Fibroblast of skin of left biceps (primary cell): ENCODE results near the gene NADSYN1.

Source experiments
- DNase-seq, 2 experiments: peaks; one replicate each; pipeline ENCODE4 v3.0.0-alpha.2; 2013; ENCODE audit warnings: low read depth in 2 of 2

Gene NADSYN1

GRCh38 chr11:71433648-71434450, 19.2 kb upstream of the NADSYN1 start:
- DNase-seq = no peak

GRCh38 chr11:71434576-71435130, 18.4 kb upstream of the NADSYN1 start:
- DNase-seq = no peak

- no peak for DNase-seq
Observed at GRCh38 chr11:71435278-71435951, 17.6 kb upstream of the NADSYN1 start.

DNA sequence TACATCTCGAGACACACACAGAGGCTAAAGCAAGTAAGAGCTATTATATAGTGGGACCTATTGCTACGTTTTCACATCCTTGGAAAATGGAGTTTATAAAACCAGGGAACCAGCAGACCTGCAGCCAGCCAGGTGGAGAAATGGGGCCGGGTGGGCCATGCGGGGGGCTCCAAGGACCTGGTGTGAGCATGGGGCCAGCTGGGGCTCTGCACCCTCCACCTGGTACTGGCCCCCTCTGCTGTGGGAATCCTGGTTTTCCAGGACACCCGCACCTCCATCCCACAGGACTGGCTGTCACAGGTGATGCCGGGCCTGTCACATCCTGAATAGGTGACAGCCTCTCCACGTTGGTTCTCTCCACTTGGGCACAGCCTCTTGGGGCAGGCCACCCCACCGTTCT, 16.1 kb upstream of the NADSYN1 start:
- no peak for DNase-seq

- DNase-seq = no peak
Observed at GRCh38 chr11:71437399-71437798, 15.6 kb upstream of the NADSYN1 start.

DNA sequence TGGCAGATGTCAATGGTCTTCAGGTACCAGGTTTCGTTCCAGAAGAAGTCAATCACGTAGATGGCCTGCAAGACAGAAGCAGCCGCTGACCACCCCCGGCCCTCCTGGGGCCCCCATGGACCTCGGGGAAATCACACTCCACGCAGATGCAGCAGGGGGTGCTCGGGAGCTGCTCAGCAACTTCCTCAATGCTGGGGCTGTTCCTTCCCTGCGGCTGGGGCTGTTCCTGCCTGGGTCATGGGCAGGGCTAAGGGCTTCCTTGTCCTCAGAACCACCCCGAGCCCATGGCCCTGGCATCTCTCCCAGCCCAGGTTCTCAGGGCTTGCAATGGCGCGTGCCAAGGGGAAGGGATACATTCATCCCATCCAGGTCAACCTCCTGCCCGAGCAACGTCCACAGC, 15.1 kb upstream of the NADSYN1 start:
- no peak for DNase-seq

- no peak for DNase-seq
Observed at GRCh38 chr11:71438650-71439049, 14.4 kb upstream of the NADSYN1 start.

DNA sequence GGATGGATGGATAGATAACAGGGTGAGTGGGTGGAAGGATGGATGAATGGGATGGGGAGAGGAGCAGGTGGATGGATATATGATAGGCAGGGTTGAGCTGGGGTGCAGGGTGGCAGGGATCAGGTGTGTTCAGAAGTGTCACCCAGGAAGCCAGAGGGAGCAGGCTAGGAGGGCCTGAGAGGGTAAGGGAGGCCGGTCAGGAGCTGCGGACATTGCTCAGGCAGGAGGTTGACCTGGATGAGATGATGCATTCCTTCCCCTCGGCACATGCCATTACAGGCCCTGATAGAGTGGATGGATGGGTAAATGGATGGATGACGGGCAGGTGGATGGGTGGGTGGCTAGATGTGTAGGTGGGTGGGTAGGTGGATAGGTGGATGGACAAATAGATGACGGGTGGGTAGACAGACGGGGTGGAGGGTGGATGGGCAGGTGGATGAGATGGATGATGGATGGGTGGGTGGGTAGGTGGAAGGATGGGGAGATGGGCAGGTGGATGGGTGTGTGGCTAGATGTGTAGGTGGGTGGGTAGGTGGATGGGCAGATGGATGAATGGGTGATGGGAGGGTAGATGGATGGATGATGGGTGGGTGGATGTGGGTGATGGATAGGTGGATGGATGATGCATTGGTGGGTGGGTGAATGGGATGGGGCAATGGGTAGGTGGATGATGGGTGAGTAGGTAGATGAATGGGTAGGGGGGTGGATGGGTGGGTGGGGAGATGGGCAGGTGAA, 12.8 kb upstream of the NADSYN1 start:
- DNase-seq = no peak

DNA sequence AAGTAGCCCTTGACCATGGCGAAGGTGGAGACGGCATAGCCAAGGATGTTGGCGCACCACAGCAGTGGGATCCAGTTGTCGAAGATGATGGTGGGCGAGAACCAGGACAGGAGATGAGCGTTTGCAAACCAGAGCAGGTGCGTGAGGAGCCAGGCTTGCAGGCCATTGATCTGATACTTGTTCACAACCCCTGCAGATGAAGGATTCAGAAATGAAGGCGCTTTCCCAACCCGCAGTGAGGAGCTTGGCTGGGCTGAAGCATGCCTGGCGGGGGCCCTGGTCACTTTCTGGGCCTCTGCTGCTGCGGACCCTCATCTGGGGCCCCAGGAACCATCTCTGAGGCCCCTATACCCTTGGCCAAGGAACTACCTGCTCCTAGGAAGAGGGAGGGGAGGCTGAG, 11.8 kb upstream of the NADSYN1 start:
- DNase-seq = no peak

GRCh38 chr11:71442123-71442522, 10.9 kb upstream of the NADSYN1 start:
- DNase-seq = no peak

DNA sequence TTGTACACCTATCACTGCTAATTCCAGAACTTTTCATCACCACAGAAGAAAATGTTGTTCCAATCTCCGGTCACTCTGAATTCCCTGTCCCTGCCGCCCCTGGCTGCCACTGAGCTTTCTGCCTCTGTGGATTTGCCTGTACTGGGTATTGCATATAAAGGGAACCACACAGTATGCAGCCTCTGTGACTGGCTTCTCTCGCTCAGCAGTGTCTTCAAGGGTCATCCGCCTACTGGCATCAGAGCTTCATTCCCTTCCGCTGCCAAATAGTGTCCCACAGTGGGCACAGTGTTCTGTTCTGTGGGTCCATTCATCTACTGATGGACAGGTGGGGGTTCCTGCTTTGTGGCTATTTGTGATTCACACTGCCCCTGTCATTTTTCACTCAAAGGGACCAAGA, 10.1 kb upstream of the NADSYN1 start:
- DNase-seq = no peak

DNA sequence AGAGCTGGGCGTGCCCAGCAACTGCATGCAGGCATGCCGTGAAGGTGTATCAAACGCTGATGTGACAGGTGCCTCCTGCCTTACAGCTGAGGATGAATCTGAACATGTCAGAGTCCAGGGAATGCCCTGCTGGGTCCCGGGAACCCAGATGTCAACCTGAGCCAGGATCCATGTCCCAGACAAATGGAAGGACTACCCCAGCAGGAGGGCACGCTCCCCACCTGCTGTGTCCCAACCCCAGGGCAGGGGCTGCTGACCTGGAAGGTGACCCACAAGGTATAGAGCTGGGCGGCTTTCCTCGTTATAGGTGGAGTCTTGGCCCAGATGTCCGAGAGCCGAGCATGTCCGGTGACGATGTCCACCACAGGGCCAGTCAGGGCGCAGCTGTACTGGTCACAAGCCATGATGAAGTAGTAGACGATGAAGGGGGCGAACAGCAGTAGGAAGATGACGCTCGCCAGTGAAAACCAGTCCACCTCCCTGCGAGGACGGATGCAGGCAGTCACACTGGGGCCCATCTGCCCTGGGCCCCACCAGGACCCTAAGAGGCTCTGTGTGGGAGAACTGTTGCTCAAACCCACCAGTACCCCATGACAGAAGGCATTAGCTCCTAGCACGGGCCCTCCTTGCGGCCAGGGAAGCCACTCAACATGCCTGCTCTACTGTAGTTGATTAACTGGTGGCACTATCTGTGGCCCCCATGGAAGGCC, 9.1 kb upstream of the NADSYN1 start:
- DNase-seq = no peak

- no peak for DNase-seq
Observed at GRCh38 chr11:71444811-71445210, 8.2 kb upstream of the NADSYN1 start.

DNA sequence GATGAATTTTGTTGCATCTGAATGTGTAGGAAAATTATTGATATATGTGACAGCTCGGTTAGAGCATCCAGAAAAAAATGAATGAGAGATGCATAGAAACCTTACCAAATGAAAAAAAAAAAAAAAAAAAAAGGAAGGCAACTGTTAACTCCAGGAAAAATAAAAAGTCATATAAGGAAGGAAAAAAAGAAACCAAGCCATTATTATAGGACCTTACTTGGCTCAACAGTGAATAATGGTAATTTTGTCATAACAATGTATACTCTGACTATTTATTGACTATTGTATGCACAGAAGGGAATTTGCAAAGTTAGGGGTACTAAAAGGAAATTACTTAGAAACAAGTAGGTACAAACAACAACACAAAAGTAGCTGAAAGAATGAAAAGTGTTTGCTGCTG, 6.9 kb upstream of the NADSYN1 start:
- DNase-seq = no peak

DNA sequence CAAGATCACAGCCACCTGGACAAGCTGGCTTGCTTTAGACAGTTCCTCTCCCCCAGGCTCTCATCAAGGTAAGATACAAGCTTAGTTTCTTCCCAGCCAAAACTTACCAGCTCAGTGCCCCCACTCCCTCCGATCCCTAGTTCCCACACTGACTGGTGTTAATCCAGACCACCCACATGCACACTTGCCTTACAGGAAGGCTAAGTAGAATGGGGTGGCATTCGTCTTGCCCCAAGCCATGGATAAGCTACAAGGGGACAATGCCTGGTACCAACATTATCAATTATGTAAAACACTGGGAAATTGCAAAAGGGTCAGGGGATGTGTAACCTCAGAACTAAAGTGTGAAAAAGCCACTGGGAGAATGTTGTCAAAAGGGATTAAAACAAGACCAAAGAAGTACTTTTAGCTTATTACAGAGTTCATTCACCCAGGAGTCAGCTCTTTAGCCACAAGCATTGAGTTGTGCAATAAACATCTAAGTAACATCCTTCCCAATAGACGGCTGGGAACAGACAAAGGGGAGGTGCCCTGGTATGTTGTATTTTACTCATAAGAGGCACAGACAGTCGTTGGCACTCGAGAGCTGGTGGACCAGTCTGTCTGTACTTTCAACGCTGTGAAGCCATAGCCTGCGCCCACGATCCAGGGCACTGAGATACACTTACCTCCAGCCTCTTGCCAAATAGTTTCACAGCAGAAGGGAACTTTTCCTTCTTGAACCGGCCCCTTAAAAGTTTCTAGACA, 5.9 kb upstream of the NADSYN1 start:
- DNase-seq = no peak

GRCh38 chr11:71447791-71448256, 5.2 kb upstream of the NADSYN1 start:
- DNase-seq = no peak

- DNase-seq = peak; percentile 80 to 84
Observed at GRCh38 chr11:71448257-71449171, 4.5 kb upstream of the NADSYN1 start, which contains the start of gene DHCR7. Gene DHCR7, minus strand, starts transcription at chr11:71448393. Its CDS starts 3,441 bp downstream, at chr11:71444952.

GRCh38 chr11:71449596-71449995, 3.4 kb upstream of the NADSYN1 start:
- DNase-seq = no peak

- no peak for DNase-seq
Observed at GRCh38 chr11:71450507-71450906, 2.5 kb upstream of the NADSYN1 start.

- no peak for DNase-seq
Observed at GRCh38 chr11:71450939-71451338, 2.1 kb upstream of the NADSYN1 start.
